ENCODE results near the gene ANGPTL4. TPM values are rescaled to one million over a fixed set of nuclear protein-coding genes. Genes with fewer than 3 reads are reported as not detected.
"Not testable (repeated sequence)": the region's sequence is repeated elsewhere in the genome, so short reads cannot be mapped to it uniquely, and the experiment has no call there.

The ANGPTL4 gene
- total RNA-seq, 1 donor, result 4.4 TPM

- DNase-seq (ENCODE audit: low read depth), result no peak
- no peak overlapping the region for H3K4me3 ChIP-seq (ENCODE audit: low read depth, low read length)
- TF ChIP-seq CTCF (IDR thresholded peaks at IDR 0.05; ENCODE audit: insufficient read depth, low read length), result no peak
Measured at GRCh38 chr19:8403820-8404109, 39.8 kb downstream of the ANGPTL4 start.

- DNase-seq (ENCODE audit: low read depth), result no peak
- no peak for TF ChIP-seq CTCF (IDR thresholded peaks at IDR 0.05; ENCODE audit: insufficient read depth, low read length)
- no peak overlapping the region for H3K4me3 ChIP-seq (ENCODE audit: low read depth, low read length)
Measured at GRCh38 chr19:8404391-8405151, 40.6 kb downstream of the ANGPTL4 start.

DNA sequence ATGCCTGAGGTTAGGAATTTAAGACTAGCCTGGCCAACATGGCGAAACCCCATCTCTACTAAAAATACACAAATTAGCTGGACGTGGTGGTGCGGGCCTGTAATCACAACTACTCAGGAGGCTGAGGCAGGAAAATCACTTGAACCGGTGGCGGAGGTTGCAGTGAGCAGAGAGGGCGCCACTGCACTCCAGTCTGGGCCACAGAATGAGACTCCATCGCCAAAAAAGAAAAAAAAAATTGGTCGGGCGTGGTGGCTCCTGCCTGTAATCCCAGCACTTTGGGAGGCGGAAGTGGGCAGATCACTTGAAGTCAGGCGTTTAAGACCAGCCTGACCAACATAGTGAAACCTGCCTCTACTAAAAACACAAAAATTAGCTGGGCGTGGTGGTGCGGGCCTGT, 46.8 kb downstream of the ANGPTL4 start:
- DNase-seq (ENCODE audit: low read depth); H3K4me3 ChIP-seq (ENCODE audit: low read depth, low read length): not testable (repeated sequence)

- TF ChIP-seq CTCF (IDR thresholded peaks at IDR 0.05; ENCODE audit: insufficient read depth, low read length), result peak; percentile 64
- peak; percentile 96 for DNase-seq (ENCODE audit: low read depth)
- H3K4me3 ChIP-seq (ENCODE audit: low read depth, low read length), result peak within 1 kb of the TSS; percentile 78
Measured at GRCh38 chr19:8412783-8413628, 49.1 kb downstream of the ANGPTL4 start, which contains the start of gene MARCHF2. Gene MARCHF2 (plus strand): TSS chr19:8413305. CDS start chr19:8421841, 8,536 bp downstream.

GRCh38 chr19:8413629-8413995, 49.7 kb downstream of the ANGPTL4 start:
- no peak for TF ChIP-seq CTCF (IDR thresholded peaks at IDR 0.05; ENCODE audit: insufficient read depth, low read length)
- DNase-seq (ENCODE audit: low read depth), result no peak
- H3K4me3 ChIP-seq (ENCODE audit: low read depth, low read length), result peak overlapping the region; percentile 78

- H3K4me3 ChIP-seq (ENCODE audit: low read depth, low read length), result no peak overlapping the region
- DNase-seq (ENCODE audit: low read depth), result no peak
- TF ChIP-seq CTCF (IDR thresholded peaks at IDR 0.05; ENCODE audit: insufficient read depth, low read length), result no peak
Measured at GRCh38 chr19:8416796-8417195, 52.8 kb downstream of the ANGPTL4 start.
